Mucosa of stomach (tissue), 1 donor: ENCODE measurements around the gene KCNH8.

Experiments
- H3K27me3 ChIP-seq: one replicate; pipeline ENCODE4 v1.7.0; 2013; ENCODE audit warnings: mild to moderate bottlenecking, low read length; ENCODE audit not compliant: control insufficient read depth, insufficient read depth
- H3K36me3 ChIP-seq: one replicate; pipeline ENCODE4 v1.7.0; 2013; ENCODE audit warnings: low read length; ENCODE audit not compliant: control insufficient read depth, insufficient read depth
- H3K4me1 ChIP-seq: one replicate; pipeline ENCODE4 v1.7.0; 2013; ENCODE audit warnings: mild to moderate bottlenecking, low read length; ENCODE audit not compliant: control insufficient read depth, insufficient read depth
- H3K4me3 ChIP-seq: one replicate; pipeline ENCODE4 v1.7.0; 2013; ENCODE audit warnings: low read length
- H3K9ac ChIP-seq: one replicate; pipeline ENCODE4 v1.7.0; 2013; ENCODE audit warnings: mild to moderate bottlenecking, low read length, moderate library complexity
- H3K9me3 ChIP-seq: one replicate; pipeline ENCODE4 v1.7.0; 2013; ENCODE audit warnings: mild to moderate bottlenecking, low read length, moderate library complexity; ENCODE audit not compliant: control insufficient read depth
- donor health status: Pancreatic carcinoma.

KCNH8 gene

GRCh38 chr3:19190602-19191001 is 42.3 kb downstream of the KCNH8 start:
- Histone ChIP-seq H3K9me3 (no peaks in the 10 kb centered on the region), H3K36me3 (no peaks in the 10 kb centered on the region), H3K27me3 (no peaks in the 10 kb centered on the region), H3K4me3 (no peak overlapping the region), H3K9ac (no peak overlapping the region), H3K4me1 (no peaks in the 10 kb centered on the region)

GRCh38 chr3:19199131-19199530 is 50.8 kb downstream of the KCNH8 start:
- Histone ChIP-seq H3K4me1 (no peaks in the 10 kb centered on the region), H3K9ac (no peak overlapping the region), H3K36me3 (no peaks in the 10 kb centered on the region), H3K4me3 (no peak overlapping the region), H3K27me3 (no peaks in the 10 kb centered on the region), H3K9me3 (no peaks in the 10 kb centered on the region)

- H3K9me3 ChIP-seq = no peaks in the 10 kb centered on the region
- no peak overlapping the region for H3K4me3 ChIP-seq
- no peak overlapping the region for H3K9ac ChIP-seq
- no peaks in the 10 kb centered on the region for H3K36me3 ChIP-seq
- no peaks in the 10 kb centered on the region for H3K27me3 ChIP-seq
- H3K4me1 ChIP-seq = no peaks in the 10 kb centered on the region
These were observed 54.0 kb downstream of the KCNH8 start for GRCh38 chr3:19202303-19202702.

GRCh38 chr3:19202754-19203153 is 54.4 kb downstream of the KCNH8 start:
- Histone ChIP-seq H3K4me1 (no peaks in the 10 kb centered on the region), H3K9ac (no peak overlapping the region), H3K4me3 (no peak overlapping the region), H3K9me3 (no peaks in the 10 kb centered on the region), H3K36me3 (no peaks in the 10 kb centered on the region), H3K27me3 (no peaks in the 10 kb centered on the region)

GRCh38 chr3:19206540-19206939 is 58.2 kb downstream of the KCNH8 start:
- Histone ChIP-seq H3K27me3 (no peaks in the 10 kb centered on the region), H3K9ac (no peak overlapping the region), H3K4me1 (no peaks in the 10 kb centered on the region), H3K4me3 (no peak overlapping the region), H3K9me3 (no peaks in the 10 kb centered on the region), H3K36me3 (no peaks in the 10 kb centered on the region)

- Histone ChIP-seq H3K4me3 (no peak overlapping the region), H3K27me3 (no peaks in the 10 kb centered on the region), H3K36me3 (no peaks in the 10 kb centered on the region), H3K9me3 (no peaks in the 10 kb centered on the region), H3K4me1 (no peaks in the 10 kb centered on the region), H3K9ac (no peak overlapping the region)
These were observed 65.4 kb downstream of the KCNH8 start for GRCh38 chr3:19213603-19214220.

GRCh38 chr3:19215427-19215826 is 67.1 kb downstream of the KCNH8 start:
- H3K9me3 ChIP-seq = no peaks in the 10 kb centered on the region
- no peak overlapping the region for H3K9ac ChIP-seq
- H3K27me3 ChIP-seq = no peaks in the 10 kb centered on the region
- H3K4me3 ChIP-seq = no peak overlapping the region
- no peaks in the 10 kb centered on the region for H3K4me1 ChIP-seq
- no peaks in the 10 kb centered on the region for H3K36me3 ChIP-seq

GRCh38 chr3:19216669-19217337 is 68.5 kb downstream of the KCNH8 start:
- no peaks in the 10 kb centered on the region for H3K4me1 ChIP-seq
- H3K9me3 ChIP-seq = no peaks in the 10 kb centered on the region
- no peak overlapping the region for H3K4me3 ChIP-seq
- H3K27me3 ChIP-seq = no peaks in the 10 kb centered on the region
- no peaks in the 10 kb centered on the region for H3K36me3 ChIP-seq
- no peak overlapping the region for H3K9ac ChIP-seq

- Histone ChIP-seq H3K27me3 (no peaks in the 10 kb centered on the region), H3K4me3 (no peak overlapping the region), H3K9ac (no peak overlapping the region), H3K36me3 (no peaks in the 10 kb centered on the region), H3K4me1 (no peaks in the 10 kb centered on the region), H3K9me3 (no peaks in the 10 kb centered on the region)
These were observed 72.0 kb downstream of the KCNH8 start for GRCh38 chr3:19220311-19220710.

- Histone ChIP-seq H3K27me3 (no peaks in the 10 kb centered on the region), H3K4me3 (no peak overlapping the region), H3K9ac (no peak overlapping the region), H3K4me1 (no peaks in the 10 kb centered on the region), H3K36me3 (no peaks in the 10 kb centered on the region), H3K9me3 (no peaks in the 10 kb centered on the region)
These were observed 72.8 kb downstream of the KCNH8 start for GRCh38 chr3:19221081-19221480.

- no peak overlapping the region for H3K4me3 ChIP-seq
- H3K9ac ChIP-seq = no peak overlapping the region
- no peaks in the 10 kb centered on the region for H3K27me3 ChIP-seq
- H3K36me3 ChIP-seq = no peaks in the 10 kb centered on the region
- no peaks in the 10 kb centered on the region for H3K9me3 ChIP-seq
- H3K4me1 ChIP-seq = no peaks in the 10 kb centered on the region
These were observed 78.2 kb downstream of the KCNH8 start for GRCh38 chr3:19226479-19226878.

GRCh38 chr3:19228167-19228566 is 79.9 kb downstream of the KCNH8 start:
- no peaks in the 10 kb centered on the region for H3K36me3 ChIP-seq

More at GRCh38 chr3:19228167-19228566, 79.9 kb downstream of the KCNH8 start:
- peaks cover 8% of the 10 kb centered on the region for H3K4me1 ChIP-seq
- H3K27me3 ChIP-seq = no peaks in the 10 kb centered on the region
- no peaks in the 10 kb centered on the region for H3K9me3 ChIP-seq
- no peak overlapping the region for H3K4me3 ChIP-seq
- no peak overlapping the region for H3K9ac ChIP-seq
